SK-N-MC (cell line): ENCODE data around the gene CSRP1.

Source experiments
- EZH2 ChIP-seq: fragments of 200-600 bp; sonication (generic); IDR thresholded peaks from one replicate; pipeline ENCODE4 v1.6.1; 2017; ENCODE audit warnings: antibody characterized with exemption
- POLR2AphosphoS5 ChIP-seq: IDR thresholded peaks from 2 replicates; pipeline ENCODE4 v1.6.1; 2012; ENCODE audit warnings: mild to moderate bottlenecking, low read depth, low read length, borderline replicate concordance

DNA sequence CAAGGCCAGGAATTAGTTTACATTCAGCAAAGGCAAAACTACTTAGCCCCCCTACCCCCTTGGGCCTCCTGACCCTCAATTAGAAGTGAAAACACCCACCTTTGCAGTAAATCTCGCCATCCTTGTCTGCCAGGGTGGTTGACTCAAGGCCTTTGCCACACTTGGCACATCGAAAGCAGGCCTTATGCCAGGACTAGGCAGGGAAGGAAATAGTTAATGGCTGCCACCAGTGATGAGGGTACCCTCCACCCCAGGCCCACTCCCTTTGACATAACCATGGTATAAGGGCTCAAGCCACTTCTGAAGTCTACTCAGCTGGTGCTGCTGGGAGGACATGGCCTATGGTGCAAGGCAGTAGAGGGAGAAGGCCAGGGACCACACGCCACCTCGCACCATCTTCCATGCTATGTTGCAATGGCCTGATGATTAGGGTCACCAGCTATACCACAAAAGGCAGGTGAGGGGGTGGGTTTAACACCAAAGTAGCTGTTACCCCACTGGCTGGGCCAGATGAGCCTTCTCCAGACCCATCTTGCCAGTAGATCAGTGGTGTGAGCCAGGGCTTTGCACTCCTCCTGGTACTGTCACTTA is 21.6 kb downstream of the CSRP1 start:
- TF ChIP-seq POLR2AphosphoS5 (no peak), EZH2 (no peak)
